ENCODE data around the gene SIGMAR1.

DNA sequence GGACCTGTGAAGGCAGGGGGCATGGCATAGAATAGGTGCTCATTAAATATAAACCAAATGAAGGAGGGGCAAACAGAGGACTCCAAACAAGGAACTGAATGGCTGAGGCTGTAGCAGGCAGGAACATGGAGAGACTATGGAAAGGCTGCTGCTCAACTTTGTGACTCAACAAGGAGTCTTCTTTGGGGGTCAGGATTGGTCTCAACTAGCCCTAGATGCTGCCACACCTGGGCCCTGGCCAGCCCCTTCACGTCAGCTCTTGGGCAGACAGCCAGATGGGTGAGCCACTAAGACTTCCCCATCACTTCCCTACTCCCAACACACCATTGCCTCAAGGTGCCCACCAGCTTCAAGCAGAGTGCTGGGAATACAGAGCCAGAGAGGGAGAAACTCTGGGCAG is 36.7 kb downstream of the SIGMAR1 start:
- no peak for TF ChIP-seq POLR2A (IDR thresholded peaks at IDR 0.05)
- TF ChIP-seq, protein P1, sequence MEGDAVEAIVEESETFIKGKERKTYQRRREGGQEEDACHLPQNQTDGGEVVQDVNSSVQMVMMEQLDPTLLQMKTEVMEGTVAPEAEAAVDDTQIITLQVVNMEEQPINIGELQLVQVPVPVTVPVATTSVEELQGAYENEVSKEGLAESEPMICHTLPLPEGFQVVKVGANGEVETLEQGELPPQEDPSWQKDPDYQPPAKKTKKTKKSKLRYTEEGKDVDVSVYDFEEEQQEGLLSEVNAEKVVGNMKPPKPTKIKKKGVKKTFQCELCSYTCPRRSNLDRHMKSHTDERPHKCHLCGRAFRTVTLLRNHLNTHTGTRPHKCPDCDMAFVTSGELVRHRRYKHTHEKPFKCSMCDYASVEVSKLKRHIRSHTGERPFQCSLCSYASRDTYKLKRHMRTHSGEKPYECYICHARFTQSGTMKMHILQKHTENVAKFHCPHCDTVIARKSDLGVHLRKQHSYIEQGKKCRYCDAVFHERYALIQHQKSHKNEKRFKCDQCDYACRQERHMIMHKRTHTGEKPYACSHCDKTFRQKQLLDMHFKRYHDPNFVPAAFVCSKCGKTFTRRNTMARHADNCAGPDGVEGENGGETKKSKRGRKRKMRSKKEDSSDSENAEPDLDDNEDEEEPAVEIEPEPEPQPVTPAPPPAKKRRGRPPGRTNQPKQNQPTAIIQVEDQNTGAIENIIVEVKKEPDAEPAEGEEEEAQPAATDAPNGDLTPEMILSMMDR (IDR thresholded peaks at IDR 0.05) = no peak
- TF ChIP-seq EP300 (IDR thresholded peaks at IDR 0.05) = no peak
- no peak for TF ChIP-seq POLR2AphosphoS5 (IDR thresholded peaks at IDR 0.05)

Measured in suprapubic skin (tissue), 4 donors.